GM23338 (cell line): Measurements from ENCODE around the gene JAKMIP2. TPM values are rescaled to one million over a fixed set of nuclear protein-coding genes. Genes with fewer than 3 reads are reported as not detected.

ENCODE experiments used
- ATAC-seq: fragments of 200-7000 bp; cut with Tn5 transposase; 3 replicates; pipeline ENCODE4 v1.9.1; 2020
- DNase-seq: peaks from one replicate; pipeline ENCODE4 v3.0.0-alpha.2; 2015; ENCODE audit warnings: low spot score
- H2AFZ ChIP-seq: fragments of 200-600 bp; sonication (generic); 2 replicates; pipeline ENCODE4 v1.8.0; 2016; ENCODE audit warnings: antibody characterized with exemption, mild to moderate bottlenecking, moderate library complexity
- H3F3A ChIP-seq: fragments of 200-600 bp; sonication (generic); replicated peaks from 2 replicates; pipeline ENCODE4 v1.8.0; 2017; ENCODE audit warnings: antibody characterized with exemption, mixed run types, low read depth
- H3K27ac ChIP-seq: fragments of 200-600 bp; sonication (generic); 2 replicates; pipeline ENCODE4 v1.6.1; 2016; ENCODE audit warnings: low read depth
- H3K27me3 ChIP-seq: fragments of 200-600 bp; sonication (generic); 2 replicates; pipeline ENCODE4 v1.8.0; 2016; ENCODE audit warnings: mild to moderate bottlenecking, mixed run types, moderate library complexity; ENCODE audit not compliant: insufficient read depth
- H3K36me3 ChIP-seq: fragments of 200-600 bp; sonication (generic); 2 replicates; pipeline ENCODE4 v1.8.0; 2016; ENCODE audit warnings: mild to moderate bottlenecking; ENCODE audit not compliant: insufficient read depth
- H3K4me1 ChIP-seq: fragments of 200-600 bp; sonication (generic); 2 replicates; pipeline ENCODE4 v1.8.0; 2016; ENCODE audit warnings: mild to moderate bottlenecking, moderate library complexity; ENCODE audit not compliant: insufficient read depth
- H3K4me2 ChIP-seq: fragments of 200-600 bp; sonication (generic); 2 replicates; pipeline ENCODE4 v1.7.1; 2017; ENCODE audit warnings: mixed run types
- H3K4me3 ChIP-seq: fragments of 200-600 bp; sonication (generic); 2 replicates; pipeline ENCODE4 v1.6.1; 2016; ENCODE audit warnings: mixed run types
- H3K79me2 ChIP-seq: fragments of 200-600 bp; sonication (generic); replicated peaks from 2 replicates; pipeline ENCODE4 v1.8.0; 2017; ENCODE audit warnings: mild to moderate bottlenecking; ENCODE audit not compliant: insufficient read depth
- H3K9me2 ChIP-seq: fragments of 200-600 bp; sonication (generic); 2 replicates; pipeline ENCODE4 v1.8.0; 2017; ENCODE audit not compliant: insufficient read depth
- H4K20me1 ChIP-seq: fragments of 200-600 bp; sonication (generic); replicated peaks from 2 replicates; pipeline ENCODE4 v1.8.0; 2017; ENCODE audit warnings: mild to moderate bottlenecking; ENCODE audit not compliant: insufficient read depth
- H3K27ac Mint-ChIP-seq: 2 replicates; pipeline ENCODE4 v1.8.0; 2020; ENCODE audit warnings: inconsistent platforms, mild to moderate bottlenecking, moderate library complexity, mixed read lengths
- H3K27me3 Mint-ChIP-seq: 3 replicates; pipeline ENCODE4 v1.8.0; 2022; ENCODE audit warnings: low read depth, mild to moderate bottlenecking, moderate library complexity, mixed read lengths, inconsistent platforms; ENCODE audit not compliant: insufficient read depth, poor library complexity
- H3K36me3 Mint-ChIP-seq: 3 replicates; pipeline ENCODE4 v1.8.0; 2021; ENCODE audit warnings: low read depth, mild to moderate bottlenecking, inconsistent platforms, moderate library complexity, mixed read lengths
- H3K4me1 Mint-ChIP-seq: 3 replicates; pipeline ENCODE4 v1.8.0; 2020; ENCODE audit warnings: mild to moderate bottlenecking, inconsistent platforms, mixed read lengths
- H3K4me3 Mint-ChIP-seq: 3 replicates; pipeline ENCODE4 v1.8.0; 2021; ENCODE audit warnings: moderate library complexity, mild to moderate bottlenecking, inconsistent platforms, mixed read lengths
- H3K9me3 Mint-ChIP-seq: 3 replicates; pipeline ENCODE4 v1.8.0; 2020; ENCODE audit warnings: moderate library complexity, mild to moderate bottlenecking, inconsistent platforms, mixed read lengths
- CREB1 ChIP-seq: fragments of 250-450 bp; sonication (Bioruptor Pico); IDR thresholded peaks from 2 replicates; pipeline ENCODE4 v1.5.0; 2020; ENCODE audit warnings: low read depth, mild to moderate bottlenecking, moderate library complexity
- EZH2 ChIP-seq: fragments of 200-600 bp; sonication (generic); IDR thresholded peaks from one replicate; pipeline ENCODE4 v1.8.0; 2017; ENCODE audit warnings: antibody characterized with exemption, mild to moderate bottlenecking, low read depth; ENCODE audit not compliant: unreplicated experiment
- EZH2phosphoT487 ChIP-seq: fragments of 200-600 bp; sonication (generic); IDR thresholded peaks from one replicate; pipeline ENCODE4 v1.8.1; 2018; ENCODE audit warnings: antibody characterized with exemption; ENCODE audit not compliant: unreplicated experiment
- JUNB ChIP-seq: IDR thresholded peaks from one replicate; pipeline ENCODE4 v1.6.1; 2016; ENCODE audit warnings: antibody characterized with exemption; ENCODE audit not compliant: unreplicated experiment
- NANOG ChIP-seq: IDR thresholded peaks from 2 replicates; pipeline ENCODE4 v1.6.1; 2016; ENCODE audit warnings: antibody characterized with exemption, borderline replicate concordance
- POLR2AphosphoS5 ChIP-seq: IDR thresholded peaks from 2 replicates; pipeline ENCODE4 v1.6.1; 2016; ENCODE audit warnings: antibody characterized with exemption, low read depth
- STAT1 ChIP-seq: IDR thresholded peaks from one replicate; pipeline ENCODE4 v1.6.1; 2016; ENCODE audit warnings: antibody characterized with exemption; ENCODE audit not compliant: unreplicated experiment
- ZNF114 ChIP-seq: fragments of 250-450 bp; sonication (Bioruptor Pico); IDR thresholded peaks from 2 replicates; pipeline ENCODE4 v1.5.0; 2020; ENCODE audit warnings: mild to moderate bottlenecking, moderate library complexity
- ZNF331 ChIP-seq: fragments of 250-450 bp; sonication (Bioruptor Pico); IDR thresholded peaks from 2 replicates; pipeline ENCODE4 v1.5.0; 2020; ENCODE audit warnings: low read depth, mild to moderate bottlenecking, moderate library complexity
- polyA plus RNA-seq: library from polyadenylated mRNA; unstranded; fragments of >200 nt; fragmentation: Nextera tagmentation; extraction: Ambion mirVana; gene quantifications from 2 replicates; pipeline ENCODE4 v1.2.1, GENCODE V29; 2016
- total RNA-seq: library from RNA; depleted of rRNA; stranded (reverse); fragments of >200 nt; shearing (Covaris generic); gene quantifications from 2 replicates; pipeline ENCODE4 v1.2.3, GENCODE V29; 2014
- TF ChIP-seq, protein P1 (sequence below), 2 experiments: fragments of 200-600 bp in 1 of 2; sonication (generic) in 1 of 2; conservative IDR thresholded peaks; 2 replicates each; pipeline versions ENCODE4 v1.5.1 to v1.6.1; 2016 to 2017; ENCODE audit warnings: antibody characterized with exemption in 2 of 2, low read depth in 2 of 2, mild to moderate bottlenecking in 2 of 2, moderate library complexity in 1 of 2
- TF ChIP-seq, protein P2 (sequence below): IDR thresholded peaks from one replicate; pipeline ENCODE4 v1.6.1; 2018; ENCODE audit warnings: antibody characterized with exemption; ENCODE audit not compliant: unreplicated experiment
- TF ChIP-seq, protein P3 (sequence below): IDR thresholded peaks from 2 replicates; pipeline ENCODE4 v1.6.1; 2016; ENCODE audit warnings: antibody characterized with exemption
- TF ChIP-seq, protein P4 (sequence below): fragments of 250-450 bp; sonication (Bioruptor Pico); IDR thresholded peaks from 2 replicates; pipeline ENCODE4 v1.5.0; 2020; ENCODE audit warnings: mild to moderate bottlenecking, moderate library complexity

JAKMIP2 gene
- total and polyA plus RNA-seq, 2 experiments from 2014 or later = 20.5 to 27.2 TPM

DNA sequence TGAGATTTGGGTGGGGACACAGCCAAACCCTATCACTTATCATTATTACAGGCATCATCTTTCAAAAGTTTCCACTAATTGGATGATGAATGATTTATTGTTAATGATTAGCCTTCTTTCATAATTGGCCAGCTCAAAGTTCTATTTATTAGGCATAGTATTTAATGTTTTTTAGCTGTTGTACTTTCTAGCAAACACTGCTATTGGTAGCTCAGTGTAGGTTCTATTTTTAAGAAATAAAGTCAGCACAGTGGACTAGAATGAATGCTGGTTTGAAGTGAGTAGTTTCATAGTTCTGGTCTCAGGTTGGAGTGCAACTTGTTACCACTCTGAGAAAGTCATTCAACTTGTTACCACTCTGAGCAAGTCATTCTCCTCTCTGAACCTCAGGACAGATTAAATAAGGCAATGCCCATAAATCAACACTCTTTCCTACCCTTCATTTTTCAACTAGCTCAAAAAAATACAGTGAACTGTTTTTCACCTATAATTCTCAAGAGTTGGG is 46.9 kb downstream of the JAKMIP2 start:
- no peak overlapping the region for H3K4me3 Mint-ChIP-seq
- H3K36me3 Mint-ChIP-seq = peaks cover 8% of the 10 kb centered on the region
- peaks cover 3% of the 10 kb centered on the region; the same call in 2 of the 3 replicates for H3K9me3 Mint-ChIP-seq
- no peaks in the 10 kb centered on the region for H3F3A ChIP-seq
- TF ChIP-seq, protein P1, sequence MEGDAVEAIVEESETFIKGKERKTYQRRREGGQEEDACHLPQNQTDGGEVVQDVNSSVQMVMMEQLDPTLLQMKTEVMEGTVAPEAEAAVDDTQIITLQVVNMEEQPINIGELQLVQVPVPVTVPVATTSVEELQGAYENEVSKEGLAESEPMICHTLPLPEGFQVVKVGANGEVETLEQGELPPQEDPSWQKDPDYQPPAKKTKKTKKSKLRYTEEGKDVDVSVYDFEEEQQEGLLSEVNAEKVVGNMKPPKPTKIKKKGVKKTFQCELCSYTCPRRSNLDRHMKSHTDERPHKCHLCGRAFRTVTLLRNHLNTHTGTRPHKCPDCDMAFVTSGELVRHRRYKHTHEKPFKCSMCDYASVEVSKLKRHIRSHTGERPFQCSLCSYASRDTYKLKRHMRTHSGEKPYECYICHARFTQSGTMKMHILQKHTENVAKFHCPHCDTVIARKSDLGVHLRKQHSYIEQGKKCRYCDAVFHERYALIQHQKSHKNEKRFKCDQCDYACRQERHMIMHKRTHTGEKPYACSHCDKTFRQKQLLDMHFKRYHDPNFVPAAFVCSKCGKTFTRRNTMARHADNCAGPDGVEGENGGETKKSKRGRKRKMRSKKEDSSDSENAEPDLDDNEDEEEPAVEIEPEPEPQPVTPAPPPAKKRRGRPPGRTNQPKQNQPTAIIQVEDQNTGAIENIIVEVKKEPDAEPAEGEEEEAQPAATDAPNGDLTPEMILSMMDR (conservative IDR thresholded peaks at IDR 0.05; ENCODE audit: low read depth in 2 of 2) = no peak
- TF ChIP-seq, protein P2, sequence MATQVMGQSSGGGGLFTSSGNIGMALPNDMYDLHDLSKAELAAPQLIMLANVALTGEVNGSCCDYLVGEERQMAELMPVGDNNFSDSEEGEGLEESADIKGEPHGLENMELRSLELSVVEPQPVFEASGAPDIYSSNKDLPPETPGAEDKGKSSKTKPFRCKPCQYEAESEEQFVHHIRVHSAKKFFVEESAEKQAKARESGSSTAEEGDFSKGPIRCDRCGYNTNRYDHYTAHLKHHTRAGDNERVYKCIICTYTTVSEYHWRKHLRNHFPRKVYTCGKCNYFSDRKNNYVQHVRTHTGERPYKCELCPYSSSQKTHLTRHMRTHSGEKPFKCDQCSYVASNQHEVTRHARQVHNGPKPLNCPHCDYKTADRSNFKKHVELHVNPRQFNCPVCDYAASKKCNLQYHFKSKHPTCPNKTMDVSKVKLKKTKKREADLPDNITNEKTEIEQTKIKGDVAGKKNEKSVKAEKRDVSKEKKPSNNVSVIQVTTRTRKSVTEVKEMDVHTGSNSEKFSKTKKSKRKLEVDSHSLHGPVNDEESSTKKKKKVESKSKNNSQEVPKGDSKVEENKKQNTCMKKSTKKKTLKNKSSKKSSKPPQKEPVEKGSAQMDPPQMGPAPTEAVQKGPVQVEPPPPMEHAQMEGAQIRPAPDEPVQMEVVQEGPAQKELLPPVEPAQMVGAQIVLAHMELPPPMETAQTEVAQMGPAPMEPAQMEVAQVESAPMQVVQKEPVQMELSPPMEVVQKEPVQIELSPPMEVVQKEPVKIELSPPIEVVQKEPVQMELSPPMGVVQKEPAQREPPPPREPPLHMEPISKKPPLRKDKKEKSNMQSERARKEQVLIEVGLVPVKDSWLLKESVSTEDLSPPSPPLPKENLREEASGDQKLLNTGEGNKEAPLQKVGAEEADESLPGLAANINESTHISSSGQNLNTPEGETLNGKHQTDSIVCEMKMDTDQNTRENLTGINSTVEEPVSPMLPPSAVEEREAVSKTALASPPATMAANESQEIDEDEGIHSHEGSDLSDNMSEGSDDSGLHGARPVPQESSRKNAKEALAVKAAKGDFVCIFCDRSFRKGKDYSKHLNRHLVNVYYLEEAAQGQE = no peak
- no peak for TF ChIP-seq EZH2
- TF ChIP-seq ZNF331 (CRISPR knock-in tag) = no peak
- TF ChIP-seq EZH2phosphoT487 = no peak
- TF ChIP-seq, protein P3, sequence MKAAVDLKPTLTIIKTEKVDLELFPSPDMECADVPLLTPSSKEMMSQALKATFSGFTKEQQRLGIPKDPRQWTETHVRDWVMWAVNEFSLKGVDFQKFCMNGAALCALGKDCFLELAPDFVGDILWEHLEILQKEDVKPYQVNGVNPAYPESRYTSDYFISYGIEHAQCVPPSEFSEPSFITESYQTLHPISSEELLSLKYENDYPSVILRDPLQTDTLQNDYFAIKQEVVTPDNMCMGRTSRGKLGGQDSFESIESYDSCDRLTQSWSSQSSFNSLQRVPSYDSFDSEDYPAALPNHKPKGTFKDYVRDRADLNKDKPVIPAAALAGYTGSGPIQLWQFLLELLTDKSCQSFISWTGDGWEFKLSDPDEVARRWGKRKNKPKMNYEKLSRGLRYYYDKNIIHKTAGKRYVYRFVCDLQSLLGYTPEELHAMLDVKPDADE = no peak
- no peak for TF ChIP-seq STAT1
- TF ChIP-seq JUNB = no peak
- TF ChIP-seq, protein P4, sequence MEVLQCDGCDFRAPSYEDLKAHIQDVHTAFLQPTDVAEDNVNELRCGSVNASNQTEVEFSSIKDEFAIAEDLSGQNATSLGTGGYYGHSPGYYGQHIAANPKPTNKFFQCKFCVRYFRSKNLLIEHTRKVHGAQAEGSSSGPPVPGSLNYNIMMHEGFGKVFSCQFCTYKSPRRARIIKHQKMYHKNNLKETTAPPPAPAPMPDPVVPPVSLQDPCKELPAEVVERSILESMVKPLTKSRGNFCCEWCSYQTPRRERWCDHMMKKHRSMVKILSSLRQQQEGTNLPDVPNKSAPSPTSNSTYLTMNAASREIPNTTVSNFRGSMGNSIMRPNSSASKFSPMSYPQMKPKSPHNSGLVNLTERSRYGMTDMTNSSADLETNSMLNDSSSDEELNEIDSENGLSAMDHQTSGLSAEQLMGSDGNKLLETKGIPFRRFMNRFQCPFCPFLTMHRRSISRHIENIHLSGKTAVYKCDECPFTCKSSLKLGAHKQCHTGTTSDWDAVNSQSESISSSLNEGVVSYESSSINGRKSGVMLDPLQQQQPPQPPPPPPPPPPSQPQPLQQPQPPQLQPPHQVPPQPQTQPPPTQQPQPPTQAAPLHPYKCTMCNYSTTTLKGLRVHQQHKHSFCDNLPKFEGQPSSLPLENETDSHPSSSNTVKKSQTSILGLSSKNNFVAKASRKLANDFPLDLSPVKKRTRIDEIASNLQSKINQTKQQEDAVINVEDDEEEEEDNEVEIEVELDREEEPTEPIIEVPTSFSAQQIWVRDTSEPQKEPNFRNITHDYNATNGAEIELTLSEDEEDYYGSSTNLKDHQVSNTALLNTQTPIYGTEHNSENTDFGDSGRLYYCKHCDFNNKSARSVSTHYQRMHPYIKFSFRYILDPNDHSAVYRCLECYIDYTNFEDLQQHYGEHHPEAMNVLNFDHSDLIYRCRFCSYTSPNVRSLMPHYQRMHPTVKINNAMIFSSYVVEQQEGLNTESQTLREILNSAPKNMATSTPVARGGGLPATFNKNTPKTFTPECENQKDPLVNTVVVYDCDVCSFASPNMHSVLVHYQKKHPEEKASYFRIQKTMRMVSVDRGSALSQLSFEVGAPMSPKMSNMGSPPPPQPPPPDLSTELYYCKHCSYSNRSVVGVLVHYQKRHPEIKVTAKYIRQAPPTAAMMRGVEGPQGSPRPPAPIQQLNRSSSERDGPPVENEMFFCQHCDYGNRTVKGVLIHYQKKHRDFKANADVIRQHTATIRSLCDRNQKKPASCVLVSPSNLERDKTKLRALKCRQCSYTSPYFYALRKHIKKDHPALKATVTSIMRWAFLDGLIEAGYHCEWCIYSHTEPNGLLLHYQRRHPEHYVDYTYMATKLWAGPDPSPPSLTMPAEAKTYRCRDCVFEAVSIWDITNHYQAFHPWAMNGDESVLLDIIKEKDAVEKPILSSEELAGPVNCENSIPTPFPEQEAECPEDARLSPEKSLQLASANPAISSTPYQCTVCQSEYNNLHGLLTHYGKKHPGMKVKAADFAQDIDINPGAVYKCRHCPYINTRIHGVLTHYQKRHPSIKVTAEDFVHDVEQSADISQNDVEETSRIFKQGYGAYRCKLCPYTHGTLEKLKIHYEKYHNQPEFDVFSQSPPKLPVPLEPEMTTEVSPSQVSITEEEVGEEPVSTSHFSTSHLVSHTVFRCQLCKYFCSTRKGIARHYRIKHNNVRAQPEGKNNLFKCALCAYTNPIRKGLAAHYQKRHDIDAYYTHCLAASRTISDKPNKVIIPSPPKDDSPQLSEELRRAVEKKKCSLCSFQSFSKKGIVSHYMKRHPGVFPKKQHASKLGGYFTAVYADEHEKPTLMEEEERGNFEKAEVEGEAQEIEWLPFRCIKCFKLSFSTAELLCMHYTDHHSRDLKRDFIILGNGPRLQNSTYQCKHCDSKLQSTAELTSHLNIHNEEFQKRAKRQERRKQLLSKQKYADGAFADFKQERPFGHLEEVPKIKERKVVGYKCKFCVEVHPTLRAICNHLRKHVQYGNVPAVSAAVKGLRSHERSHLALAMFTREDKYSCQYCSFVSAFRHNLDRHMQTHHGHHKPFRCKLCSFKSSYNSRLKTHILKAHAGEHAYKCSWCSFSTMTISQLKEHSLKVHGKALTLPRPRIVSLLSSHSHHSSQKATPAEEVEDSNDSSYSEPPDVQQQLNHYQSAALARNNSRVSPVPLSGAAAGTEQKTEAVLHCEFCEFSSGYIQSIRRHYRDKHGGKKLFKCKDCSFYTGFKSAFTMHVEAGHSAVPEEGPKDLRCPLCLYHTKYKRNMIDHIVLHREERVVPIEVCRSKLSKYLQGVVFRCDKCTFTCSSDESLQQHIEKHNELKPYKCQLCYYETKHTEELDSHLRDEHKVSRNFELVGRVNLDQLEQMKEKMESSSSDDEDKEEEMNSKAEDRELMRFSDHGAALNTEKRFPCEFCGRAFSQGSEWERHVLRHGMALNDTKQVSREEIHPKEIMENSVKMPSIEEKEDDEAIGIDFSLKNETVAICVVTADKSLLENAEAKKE (CRISPR knock-in tag) = no peak
- no peak for TF ChIP-seq CREB1 (CRISPR knock-in tag)
- TF ChIP-seq ZNF114 (CRISPR knock-in tag) = no peak
- TF ChIP-seq POLR2AphosphoS5 = no peak
- TF ChIP-seq NANOG = no peak
- peak overlapping the region; percentile 74; the same call in 1 of the 2 replicates for H3K27ac ChIP-seq
- H3K27ac Mint-ChIP-seq = peak overlapping the region; percentile 31; the same call in 1 of the 2 replicates
- H3K4me1 Mint-ChIP-seq = peaks cover 45% of the 10 kb centered on the region
- H2AFZ ChIP-seq = no peak overlapping the region
- H3K4me2 ChIP-seq = peak overlapping the region; percentile 37; the same call in 1 of the 2 replicates
- no peaks in the 10 kb centered on the region for H3K36me3 ChIP-seq
- DNase-seq (no peak), ATAC-seq (no peak)
- peaks cover 21% of the 10 kb centered on the region for H3K79me2 ChIP-seq
- no peak overlapping the region for H3K4me3 ChIP-seq
- H3K27me3 ChIP-seq = no peaks in the 10 kb centered on the region
- H4K20me1 ChIP-seq = no peaks in the 10 kb centered on the region; the same call in 1 of the 2 replicates
- H3K27me3 Mint-ChIP-seq = peaks cover 4% of the 10 kb centered on the region
- peaks cover 30% of the 10 kb centered on the region for H3K4me1 ChIP-seq
- no peaks in the 10 kb centered on the region for H3K9me2 ChIP-seq
